Endodermal cell (in vitro differentiated cells): ENCODE measurements around the gene FGR. TPM values are rescaled to one million over a fixed set of nuclear protein-coding genes. Genes with fewer than 3 reads are reported as not detected.

ENCODE experiments used
- DNase-seq: peaks from one replicate; pipeline ENCODE4 v3.0.0-alpha.2; 2017
- H3K27ac ChIP-seq: 2 replicates; pipeline ENCODE4 v1.5.1; 2013; ENCODE audit warnings: mild to moderate bottlenecking, low read depth, low read length, moderate library complexity
- H3K27me3 ChIP-seq: 2 replicates; pipeline ENCODE4 v1.6.1; 2013; ENCODE audit warnings: mild to moderate bottlenecking, low read length, moderate library complexity; ENCODE audit not compliant: insufficient read depth, control insufficient read depth, poor library complexity, severe bottlenecking
- H3K36me3 ChIP-seq: 2 replicates; pipeline ENCODE4 v1.7.0; 2013; ENCODE audit warnings: mild to moderate bottlenecking, low read length, moderate library complexity; ENCODE audit not compliant: control insufficient read depth, insufficient read depth
- H3K4me1 ChIP-seq: one replicate; pipeline ENCODE4 v1.7.0; 2013; ENCODE audit warnings: low read length; ENCODE audit not compliant: control insufficient read depth, insufficient read depth
- H3K4me3 ChIP-seq: 2 replicates; pipeline ENCODE4 v1.5.1; 2013; ENCODE audit warnings: mild to moderate bottlenecking, low read length, moderate library complexity
- H3K9ac ChIP-seq: 2 replicates; pipeline ENCODE4 v1.6.1; 2013; ENCODE audit warnings: mild to moderate bottlenecking, low read length, moderate library complexity; ENCODE audit not compliant: poor library complexity, severe bottlenecking; ENCODE audit errors: extremely low read depth
- H3K9me3 ChIP-seq: 2 replicates; pipeline ENCODE4 v1.6.1; 2013; ENCODE audit warnings: mild to moderate bottlenecking, low read length, moderate library complexity; ENCODE audit not compliant: control insufficient read depth
- H3K27ac Mint-ChIP-seq: 2 replicates; pipeline ENCODE4 v1.8.0; 2020; ENCODE audit warnings: mixed read lengths
- H3K27me3 Mint-ChIP-seq: 2 replicates; pipeline ENCODE4 v1.8.0; 2021; ENCODE audit warnings: mild to moderate bottlenecking, mixed read lengths; ENCODE audit not compliant: insufficient read depth
- H3K36me3 Mint-ChIP-seq: 2 replicates; pipeline ENCODE4 v1.8.0; 2020; ENCODE audit warnings: low read depth, mixed read lengths
- H3K4me1 Mint-ChIP-seq: 2 replicates; pipeline ENCODE4 v1.8.0; 2020; ENCODE audit warnings: mixed read lengths
- H3K4me3 Mint-ChIP-seq: 2 replicates; pipeline ENCODE4 v1.8.0; 2020; ENCODE audit warnings: mild to moderate bottlenecking, moderate library complexity, mixed read lengths
- H3K9me3 Mint-ChIP-seq: 2 replicates; pipeline ENCODE4 v1.8.0; 2020; ENCODE audit warnings: mild to moderate bottlenecking, mixed read lengths
- WGBS, 2 experiments: methylation state at CpG; one replicate each; pipeline versions ENCODE4 v1.1.5 to v1.1.7; 2013; ENCODE audit warnings: missing lambda C conversion rate in 2 of 2, mixed read lengths in 1 of 2; ENCODE audit not compliant: insufficient coverage in 1 of 2, insufficient read length in 1 of 2; 5-methylcytosine and 5-hydroxymethylcytosine counted together
- total RNA-seq, 2 donors: library from RNA; stranded (reverse); fragmentation: NEBNext Ultra II Directional in 1 of 2; extraction: Animal tissue kit (Norgen Biotek cat#: 25700) in 1 of 2; gene quantifications; 2 replicates in 1 of 2; 3 replicates in 1 of 2; pipeline ENCODE4 v1.2.1, GENCODE V29; 2021
- TF ChIP-seq, protein P1 (sequence below): fragments of 200-600 bp; sonication (generic); conservative IDR thresholded peaks from 2 replicates; pipeline ENCODE4 v1.5.0; 2021; ENCODE audit warnings: antibody characterized with exemption, mild to moderate bottlenecking

FGR gene
- total RNA-seq, 2 donors from 2014 or later, result not detected

DNA sequence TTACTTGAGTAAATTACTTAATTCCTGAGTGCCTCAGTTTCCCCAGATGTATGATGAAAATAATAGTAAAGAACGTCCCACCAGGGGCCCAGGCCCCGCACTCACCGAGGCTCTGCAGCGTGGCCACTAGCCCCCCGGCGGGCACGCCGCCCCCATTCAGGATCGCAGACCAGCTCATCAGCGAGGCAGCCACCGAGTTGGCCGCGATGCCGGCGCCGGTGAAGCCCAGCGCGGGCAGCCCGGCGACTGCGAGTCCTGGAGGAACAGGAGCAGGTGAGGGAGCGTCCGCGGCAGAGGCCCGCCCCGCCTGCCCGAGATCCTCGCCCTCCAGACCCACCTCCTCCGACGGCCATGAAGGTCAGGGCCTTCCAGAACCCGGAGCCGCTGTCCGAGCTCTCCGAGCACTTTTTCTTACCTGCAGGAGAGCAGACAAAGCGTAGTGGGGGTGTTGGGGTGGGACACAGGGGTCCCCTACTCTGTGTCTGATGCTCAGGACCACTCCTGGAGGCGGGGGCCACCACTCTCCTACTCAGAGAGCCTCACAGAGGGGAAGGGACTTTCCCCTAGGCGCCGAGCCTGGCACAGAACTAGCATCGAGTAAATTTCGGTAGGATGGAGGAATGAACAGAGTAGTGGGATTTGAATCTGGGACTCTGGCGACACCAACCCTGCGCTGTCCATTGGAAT, 33.3 kb upstream of the FGR start:
- no peak overlapping the region for H3K4me3 ChIP-seq
- Mint-ChIP-seq H3K27ac (no peak overlapping the region), H3K36me3 (no peaks in the 10 kb centered on the region), H3K9me3 (no peaks in the 10 kb centered on the region), H3K27me3 (peaks cover 18% of the 10 kb centered on the region), H3K4me1 (peaks cover 6% of the 10 kb centered on the region), H3K4me3 (no peak overlapping the region)
- no peak overlapping the region for H3K9ac ChIP-seq
- WGBS, 2 experiments, result 93% methylated on average over 28 to 42 of the region's 42 CpGs
- H3K27ac ChIP-seq, result no peak overlapping the region
- H3K9me3 ChIP-seq, result no peaks in the 10 kb centered on the region
- H3K27me3 ChIP-seq, result peaks cover 10% of the 10 kb centered on the region
- H3K36me3 ChIP-seq, result no peaks in the 10 kb centered on the region
- H3K4me1 ChIP-seq, result no peaks in the 10 kb centered on the region
- DNase-seq, result no peak
- TF ChIP-seq, protein P1, sequence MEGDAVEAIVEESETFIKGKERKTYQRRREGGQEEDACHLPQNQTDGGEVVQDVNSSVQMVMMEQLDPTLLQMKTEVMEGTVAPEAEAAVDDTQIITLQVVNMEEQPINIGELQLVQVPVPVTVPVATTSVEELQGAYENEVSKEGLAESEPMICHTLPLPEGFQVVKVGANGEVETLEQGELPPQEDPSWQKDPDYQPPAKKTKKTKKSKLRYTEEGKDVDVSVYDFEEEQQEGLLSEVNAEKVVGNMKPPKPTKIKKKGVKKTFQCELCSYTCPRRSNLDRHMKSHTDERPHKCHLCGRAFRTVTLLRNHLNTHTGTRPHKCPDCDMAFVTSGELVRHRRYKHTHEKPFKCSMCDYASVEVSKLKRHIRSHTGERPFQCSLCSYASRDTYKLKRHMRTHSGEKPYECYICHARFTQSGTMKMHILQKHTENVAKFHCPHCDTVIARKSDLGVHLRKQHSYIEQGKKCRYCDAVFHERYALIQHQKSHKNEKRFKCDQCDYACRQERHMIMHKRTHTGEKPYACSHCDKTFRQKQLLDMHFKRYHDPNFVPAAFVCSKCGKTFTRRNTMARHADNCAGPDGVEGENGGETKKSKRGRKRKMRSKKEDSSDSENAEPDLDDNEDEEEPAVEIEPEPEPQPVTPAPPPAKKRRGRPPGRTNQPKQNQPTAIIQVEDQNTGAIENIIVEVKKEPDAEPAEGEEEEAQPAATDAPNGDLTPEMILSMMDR, result no peak

DNA sequence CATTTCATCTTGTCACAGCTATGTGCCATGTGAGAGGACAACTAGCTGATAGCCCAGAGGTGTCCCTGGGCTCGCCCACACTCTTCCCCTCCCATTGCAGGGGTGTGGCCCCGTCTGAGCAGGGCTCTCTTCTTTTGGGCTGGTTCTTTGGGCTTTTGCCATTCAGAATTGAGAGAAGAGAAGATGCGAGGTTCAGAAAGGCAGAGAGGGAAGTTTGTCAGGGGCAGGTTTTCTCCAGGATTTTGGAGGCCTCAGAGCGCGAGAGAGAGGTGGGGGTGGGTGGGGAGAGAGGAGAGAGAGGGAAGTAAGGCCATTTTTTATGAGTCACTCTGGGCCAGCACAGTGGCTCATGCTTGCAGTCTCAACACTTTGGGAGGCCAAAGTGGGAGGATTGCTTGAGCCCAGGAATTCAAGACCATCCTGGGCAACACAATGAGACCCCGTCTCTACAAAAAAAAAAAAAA, 31.8 kb upstream of the FGR start:
- H3K36me3 ChIP-seq, result no peaks in the 10 kb centered on the region
- H3K27ac Mint-ChIP-seq, result no peak overlapping the region
- peaks cover 10% of the 10 kb centered on the region for H3K27me3 ChIP-seq
- DNase-seq, result no peak
- peaks cover 18% of the 10 kb centered on the region for H3K27me3 Mint-ChIP-seq
- H3K9me3 ChIP-seq, result no peaks in the 10 kb centered on the region
- no peaks in the 10 kb centered on the region for H3K36me3 Mint-ChIP-seq
- no peak overlapping the region for H3K4me3 ChIP-seq
- 91 to 100% methylated on average over 1 to 6 of the region's 6 CpGs for WGBS, 2 experiments
- H3K4me3 Mint-ChIP-seq, result no peak overlapping the region
- H3K4me1 ChIP-seq, result no peaks in the 10 kb centered on the region
- peaks cover 8% of the 10 kb centered on the region for H3K4me1 Mint-ChIP-seq
- TF ChIP-seq, protein P1, result no peak
- no peak overlapping the region for H3K9ac ChIP-seq
- no peak overlapping the region for H3K27ac ChIP-seq
- H3K9me3 Mint-ChIP-seq, result no peaks in the 10 kb centered on the region

DNA sequence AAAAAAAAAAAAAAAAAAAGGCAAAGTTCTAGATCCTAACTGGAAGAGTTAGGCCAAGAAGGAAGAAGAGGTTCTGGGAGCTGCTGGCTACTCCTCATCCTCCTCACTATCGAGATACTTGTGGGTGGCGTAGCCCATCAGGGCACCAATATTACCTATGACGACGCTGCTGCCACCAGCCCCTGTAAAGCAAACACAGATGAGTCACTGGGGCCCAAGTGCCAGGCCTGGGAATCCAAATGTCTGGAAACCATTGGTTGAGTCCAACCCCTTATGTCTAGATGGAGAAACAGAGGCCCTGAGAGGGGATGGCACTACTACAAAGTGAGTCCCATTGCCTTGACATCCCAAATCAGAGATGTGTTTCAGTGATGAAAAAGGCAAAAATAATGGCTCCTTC, 31.3 kb upstream of the FGR start:
- DNase-seq, result no peak
- Histone ChIP-seq H3K4me1 (no peaks in the 10 kb centered on the region), H3K27me3 (peaks cover 10% of the 10 kb centered on the region), H3K9ac (no peak overlapping the region), H3K27ac (no peak overlapping the region), H3K9me3 (no peaks in the 10 kb centered on the region), H3K4me3 (no peak overlapping the region), H3K36me3 (no peaks in the 10 kb centered on the region)
- H3K4me1 Mint-ChIP-seq, result peaks cover 8% of the 10 kb centered on the region
- 94 to 100% methylated on average over 4 of the region's 4 CpGs for WGBS, 2 experiments
- TF ChIP-seq, protein P1, result no peak
- H3K27ac Mint-ChIP-seq, result no peak overlapping the region
- no peak overlapping the region for H3K4me3 Mint-ChIP-seq
- peaks cover 18% of the 10 kb centered on the region for H3K27me3 Mint-ChIP-seq
- no peaks in the 10 kb centered on the region for H3K9me3 Mint-ChIP-seq
- H3K36me3 Mint-ChIP-seq, result no peaks in the 10 kb centered on the region
